GM23338 (cell line): ENCODE data around the gene PPTC7. TPM values are rescaled to one million over a fixed set of nuclear protein-coding genes. Genes with fewer than 3 reads are reported as not detected.
"Not testable (repeated sequence)": the region's sequence is repeated elsewhere in the genome, so short reads cannot be mapped to it uniquely, and the experiment has no call there.

Experiments used
- ATAC-seq: fragments of 200-7000 bp; cut with Tn5 transposase; 3 replicates; pipeline ENCODE4 v1.9.1; 2020
- DNase-seq: peaks from one replicate; pipeline ENCODE4 v3.0.0-alpha.2; 2015; ENCODE audit warnings: low spot score
- H2AFZ ChIP-seq: fragments of 200-600 bp; sonication (generic); 2 replicates; pipeline ENCODE4 v1.8.0; 2016; ENCODE audit warnings: antibody characterized with exemption, mild to moderate bottlenecking, moderate library complexity
- H3F3A ChIP-seq: fragments of 200-600 bp; sonication (generic); replicated peaks from 2 replicates; pipeline ENCODE4 v1.8.0; 2017; ENCODE audit warnings: antibody characterized with exemption, mixed run types, low read depth
- H3K27ac ChIP-seq: fragments of 200-600 bp; sonication (generic); 2 replicates; pipeline ENCODE4 v1.6.1; 2016; ENCODE audit warnings: low read depth
- H3K27me3 ChIP-seq: fragments of 200-600 bp; sonication (generic); 2 replicates; pipeline ENCODE4 v1.8.0; 2016; ENCODE audit warnings: mild to moderate bottlenecking, mixed run types, moderate library complexity; ENCODE audit not compliant: insufficient read depth
- H3K36me3 ChIP-seq: fragments of 200-600 bp; sonication (generic); 2 replicates; pipeline ENCODE4 v1.8.0; 2016; ENCODE audit warnings: mild to moderate bottlenecking; ENCODE audit not compliant: insufficient read depth
- H3K4me1 ChIP-seq: fragments of 200-600 bp; sonication (generic); 2 replicates; pipeline ENCODE4 v1.8.0; 2016; ENCODE audit warnings: mild to moderate bottlenecking, moderate library complexity; ENCODE audit not compliant: insufficient read depth
- H3K4me2 ChIP-seq: fragments of 200-600 bp; sonication (generic); 2 replicates; pipeline ENCODE4 v1.7.1; 2017; ENCODE audit warnings: mixed run types
- H3K4me3 ChIP-seq: fragments of 200-600 bp; sonication (generic); 2 replicates; pipeline ENCODE4 v1.6.1; 2016; ENCODE audit warnings: mixed run types
- H3K79me2 ChIP-seq: fragments of 200-600 bp; sonication (generic); replicated peaks from 2 replicates; pipeline ENCODE4 v1.8.0; 2017; ENCODE audit warnings: mild to moderate bottlenecking; ENCODE audit not compliant: insufficient read depth
- H3K9me2 ChIP-seq: fragments of 200-600 bp; sonication (generic); 2 replicates; pipeline ENCODE4 v1.8.0; 2017; ENCODE audit not compliant: insufficient read depth
- H4K20me1 ChIP-seq: fragments of 200-600 bp; sonication (generic); replicated peaks from 2 replicates; pipeline ENCODE4 v1.8.0; 2017; ENCODE audit warnings: mild to moderate bottlenecking; ENCODE audit not compliant: insufficient read depth
- H3K27ac Mint-ChIP-seq: 2 replicates; pipeline ENCODE4 v1.8.0; 2020; ENCODE audit warnings: inconsistent platforms, mild to moderate bottlenecking, moderate library complexity, mixed read lengths
- H3K27me3 Mint-ChIP-seq: 3 replicates; pipeline ENCODE4 v1.8.0; 2022; ENCODE audit warnings: low read depth, mild to moderate bottlenecking, moderate library complexity, mixed read lengths, inconsistent platforms; ENCODE audit not compliant: insufficient read depth, poor library complexity
- H3K36me3 Mint-ChIP-seq: 3 replicates; pipeline ENCODE4 v1.8.0; 2021; ENCODE audit warnings: low read depth, mild to moderate bottlenecking, inconsistent platforms, moderate library complexity, mixed read lengths
- H3K4me1 Mint-ChIP-seq: 3 replicates; pipeline ENCODE4 v1.8.0; 2020; ENCODE audit warnings: mild to moderate bottlenecking, inconsistent platforms, mixed read lengths
- H3K4me3 Mint-ChIP-seq: 3 replicates; pipeline ENCODE4 v1.8.0; 2021; ENCODE audit warnings: moderate library complexity, mild to moderate bottlenecking, inconsistent platforms, mixed read lengths
- H3K9me3 Mint-ChIP-seq: 3 replicates; pipeline ENCODE4 v1.8.0; 2020; ENCODE audit warnings: moderate library complexity, mild to moderate bottlenecking, inconsistent platforms, mixed read lengths
- CREB1 ChIP-seq: fragments of 250-450 bp; sonication (Bioruptor Pico); IDR thresholded peaks from 2 replicates; pipeline ENCODE4 v1.5.0; 2020; ENCODE audit warnings: low read depth, mild to moderate bottlenecking, moderate library complexity
- ETS1 ChIP-seq: IDR thresholded peaks from 2 replicates; pipeline ENCODE4 v1.6.1; 2016; ENCODE audit warnings: antibody characterized with exemption
- EZH2 ChIP-seq: fragments of 200-600 bp; sonication (generic); IDR thresholded peaks from one replicate; pipeline ENCODE4 v1.8.0; 2017; ENCODE audit warnings: antibody characterized with exemption, mild to moderate bottlenecking, low read depth; ENCODE audit not compliant: unreplicated experiment
- NANOG ChIP-seq: IDR thresholded peaks from 2 replicates; pipeline ENCODE4 v1.6.1; 2016; ENCODE audit warnings: antibody characterized with exemption, borderline replicate concordance
- POLR2AphosphoS5 ChIP-seq: IDR thresholded peaks from 2 replicates; pipeline ENCODE4 v1.6.1; 2016; ENCODE audit warnings: antibody characterized with exemption, low read depth
- REST ChIP-seq: IDR thresholded peaks from one replicate; pipeline ENCODE4 v1.6.1; 2018; ENCODE audit warnings: antibody characterized with exemption; ENCODE audit not compliant: unreplicated experiment
- ZNF114 ChIP-seq: fragments of 250-450 bp; sonication (Bioruptor Pico); IDR thresholded peaks from 2 replicates; pipeline ENCODE4 v1.5.0; 2020; ENCODE audit warnings: mild to moderate bottlenecking, moderate library complexity
- ZNF331 ChIP-seq: fragments of 250-450 bp; sonication (Bioruptor Pico); IDR thresholded peaks from 2 replicates; pipeline ENCODE4 v1.5.0; 2020; ENCODE audit warnings: low read depth, mild to moderate bottlenecking, moderate library complexity
- polyA plus RNA-seq: library from polyadenylated mRNA; unstranded; fragments of >200 nt; fragmentation: Nextera tagmentation; extraction: Ambion mirVana; gene quantifications from 2 replicates; pipeline ENCODE4 v1.2.1, GENCODE V29; 2016
- total RNA-seq: library from RNA; depleted of rRNA; stranded (reverse); fragments of >200 nt; shearing (Covaris generic); gene quantifications from 2 replicates; pipeline ENCODE4 v1.2.3, GENCODE V29; 2014

PPTC7 gene
- total and polyA plus RNA-seq, 2 experiments from 2014 or later: 7.5 to 17.5 TPM

- TF ChIP-seq ZNF114 (CRISPR knock-in tag) (no peak), CREB1 (CRISPR knock-in tag) (no peak), POLR2AphosphoS5 (no peak), EZH2 (no peak), ZNF331 (no peak), REST (no peak), NANOG (no peak), ETS1 (no peak)
Observed at GRCh38 chr12:110528277-110528839, 54.8 kb downstream of the PPTC7 start (continued).

GRCh38 chr12:110520876-110521712 lies 62.0 kb downstream of the PPTC7 start:
- not testable (repeated sequence) for H3K79me2 ChIP-seq, H3K27me3 ChIP-seq, H2AFZ ChIP-seq, H3K4me3 Mint-ChIP-seq, H3F3A ChIP-seq, H3K27ac ChIP-seq, H4K20me1 ChIP-seq, H3K4me2 ChIP-seq, H3K27ac Mint-ChIP-seq, H3K36me3 Mint-ChIP-seq, H3K36me3 ChIP-seq, H3K27me3 Mint-ChIP-seq, H3K4me1 ChIP-seq, H3K9me2 ChIP-seq, ATAC-seq, H3K9me3 Mint-ChIP-seq, H3K4me3 ChIP-seq, H3K4me1 Mint-ChIP-seq, DNase-seq

- ATAC-seq, H3K4me1 Mint-ChIP-seq, H3F3A ChIP-seq, H3K4me1 ChIP-seq, H3K27me3 Mint-ChIP-seq, H3K9me2 ChIP-seq, DNase-seq, H3K27ac Mint-ChIP-seq, H3K79me2 ChIP-seq, H3K4me3 Mint-ChIP-seq, H3K27ac ChIP-seq, H4K20me1 ChIP-seq, H3K27me3 ChIP-seq, H3K4me3 ChIP-seq, H2AFZ ChIP-seq, H3K4me2 ChIP-seq, H3K36me3 ChIP-seq, H3K36me3 Mint-ChIP-seq, H3K9me3 Mint-ChIP-seq: not testable (repeated sequence)
Observed at GRCh38 chr12:110518014-110518413, 65.1 kb downstream of the PPTC7 start.
